Measurements from ENCODE around the gene ZNF473.
"Not testable (repeated sequence)": the region's sequence is repeated elsewhere in the genome, so short reads cannot be mapped to it uniquely, and the experiment has no call there.

Gene ZNF473

GRCh38 chr19:50046649-50047503, 21.1 kb downstream of the ZNF473 start:
- Histone ChIP-seq H3K4me2 (ENCODE audit: low read length) (no peak overlapping the region), H3K79me2 (ENCODE audit: low read length) (no peaks in the 10 kb centered on the region), H3K27me3 (ENCODE audit: low read depth, low read length) (no peaks in the 10 kb centered on the region), H3K4me1 (ENCODE audit: low read length) (peaks cover 10% of the 10 kb centered on the region), H3K4me3 (ENCODE audit: low read length) (no peak overlapping the region), H3K36me3 (replicated peaks; ENCODE audit: low read depth, low read length) (peaks cover 70% of the 10 kb centered on the region), H2AFZ (ENCODE audit: low read depth, low read length) (no peak overlapping the region), H3K9ac (ENCODE audit: low read length) (no peak overlapping the region), H3K9me3 (ENCODE audit: insufficient read depth, low read length) (peaks cover 7% of the 10 kb centered on the region), H4K20me1 (ENCODE audit: insufficient read depth, low read length) (peaks cover 14% of the 10 kb centered on the region), H3K27ac (ENCODE audit: low read length) (no peak overlapping the region)
- TF ChIP-seq, protein P1, sequence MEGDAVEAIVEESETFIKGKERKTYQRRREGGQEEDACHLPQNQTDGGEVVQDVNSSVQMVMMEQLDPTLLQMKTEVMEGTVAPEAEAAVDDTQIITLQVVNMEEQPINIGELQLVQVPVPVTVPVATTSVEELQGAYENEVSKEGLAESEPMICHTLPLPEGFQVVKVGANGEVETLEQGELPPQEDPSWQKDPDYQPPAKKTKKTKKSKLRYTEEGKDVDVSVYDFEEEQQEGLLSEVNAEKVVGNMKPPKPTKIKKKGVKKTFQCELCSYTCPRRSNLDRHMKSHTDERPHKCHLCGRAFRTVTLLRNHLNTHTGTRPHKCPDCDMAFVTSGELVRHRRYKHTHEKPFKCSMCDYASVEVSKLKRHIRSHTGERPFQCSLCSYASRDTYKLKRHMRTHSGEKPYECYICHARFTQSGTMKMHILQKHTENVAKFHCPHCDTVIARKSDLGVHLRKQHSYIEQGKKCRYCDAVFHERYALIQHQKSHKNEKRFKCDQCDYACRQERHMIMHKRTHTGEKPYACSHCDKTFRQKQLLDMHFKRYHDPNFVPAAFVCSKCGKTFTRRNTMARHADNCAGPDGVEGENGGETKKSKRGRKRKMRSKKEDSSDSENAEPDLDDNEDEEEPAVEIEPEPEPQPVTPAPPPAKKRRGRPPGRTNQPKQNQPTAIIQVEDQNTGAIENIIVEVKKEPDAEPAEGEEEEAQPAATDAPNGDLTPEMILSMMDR (IDR thresholded peaks at IDR 0.05; ENCODE audit: low read depth, low read length): peak; percentile 96
- TF ChIP-seq EZH2phosphoT487 (IDR thresholded peaks at IDR 0.05; ENCODE audit: low read depth): no peak

DNA sequence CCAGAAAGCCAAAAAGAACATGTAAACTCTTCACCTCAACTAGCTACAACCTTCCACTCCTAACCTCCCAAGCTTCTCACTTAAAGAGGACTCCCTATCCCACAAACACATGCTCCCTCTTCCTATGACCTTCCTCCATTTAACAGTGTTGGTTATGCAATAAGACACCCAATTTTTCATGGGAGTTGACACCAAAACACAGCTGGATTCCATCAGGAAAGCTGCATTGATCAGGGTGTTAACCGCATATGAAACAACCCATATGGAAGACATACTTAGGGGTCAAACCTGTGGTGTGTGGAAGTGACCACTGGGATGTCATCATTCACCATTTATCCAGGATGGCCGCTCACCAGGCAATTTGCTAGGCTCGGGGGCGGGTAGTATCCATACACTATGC, 21.9 kb downstream of the ZNF473 start:
- Histone ChIP-seq H3K4me1 (ENCODE audit: low read length) (peaks cover 2% of the 10 kb centered on the region), H3K9ac (ENCODE audit: low read length) (no peak overlapping the region), H3K36me3 (replicated peaks; ENCODE audit: low read depth, low read length) (peaks cover 62% of the 10 kb centered on the region), H3K79me2 (ENCODE audit: low read length) (no peaks in the 10 kb centered on the region), H3K4me3 (ENCODE audit: low read length) (no peak overlapping the region), H3K9me3 (ENCODE audit: insufficient read depth, low read length) (peaks cover 7% of the 10 kb centered on the region), H3K27me3 (ENCODE audit: low read depth, low read length) (no peaks in the 10 kb centered on the region), H2AFZ (ENCODE audit: low read depth, low read length) (no peak overlapping the region), H3K27ac (ENCODE audit: low read length) (no peak overlapping the region), H4K20me1 (ENCODE audit: insufficient read depth, low read length) (peaks cover 10% of the 10 kb centered on the region), H3K4me2 (ENCODE audit: low read length) (no peak overlapping the region)
- TF ChIP-seq, protein P1 (IDR thresholded peaks at IDR 0.05; ENCODE audit: low read depth, low read length): no peak

GRCh38 chr19:50050406-50051227, 24.8 kb downstream of the ZNF473 start:
- TF ChIP-seq EZH2phosphoT487 (IDR thresholded peaks at IDR 0.05; ENCODE audit: low read depth): no peak
- TF ChIP-seq, protein P1 (IDR thresholded peaks at IDR 0.05; ENCODE audit: low read depth, low read length): no peak
- Histone ChIP-seq H3K4me3 (ENCODE audit: low read length) (no peak overlapping the region), H3K36me3 (replicated peaks; ENCODE audit: low read depth, low read length) (peaks cover 36% of the 10 kb centered on the region), H4K20me1 (ENCODE audit: insufficient read depth, low read length) (peaks cover 10% of the 10 kb centered on the region), H3K9me3 (ENCODE audit: insufficient read depth, low read length) (no peaks in the 10 kb centered on the region), H3K27ac (ENCODE audit: low read length) (no peak overlapping the region), H2AFZ (ENCODE audit: low read depth, low read length) (no peak overlapping the region), H3K4me1 (ENCODE audit: low read length) (no peaks in the 10 kb centered on the region), H3K27me3 (ENCODE audit: low read depth, low read length) (no peaks in the 10 kb centered on the region), H3K4me2 (ENCODE audit: low read length) (no peak overlapping the region), H3K9ac (ENCODE audit: low read length) (no peak overlapping the region), H3K79me2 (ENCODE audit: low read length) (no peaks in the 10 kb centered on the region)

GRCh38 chr19:50051228-50051895, 25.6 kb downstream of the ZNF473 start:
- H3K27me3 ChIP-seq (ENCODE audit: low read depth, low read length); H3K79me2 ChIP-seq (ENCODE audit: low read length); H3K4me3 ChIP-seq (ENCODE audit: low read length); H3K9me3 ChIP-seq (ENCODE audit: insufficient read depth, low read length); H3K9ac ChIP-seq (ENCODE audit: low read length); H3K27ac ChIP-seq (ENCODE audit: low read length); H2AFZ ChIP-seq (ENCODE audit: low read depth, low read length); H3K4me1 ChIP-seq (ENCODE audit: low read length); H3K4me2 ChIP-seq (ENCODE audit: low read length): not testable (repeated sequence)
- Histone ChIP-seq H3K36me3 (replicated peaks; ENCODE audit: low read depth, low read length) (peaks cover 28% of the 10 kb centered on the region), H4K20me1 (ENCODE audit: insufficient read depth, low read length) (peaks cover 10% of the 10 kb centered on the region)

All from OCI-LY3 (cell line).